ENCODE results near the gene FRMPD2.
"Not testable (repeated sequence)": the region's sequence is repeated elsewhere in the genome, so short reads cannot be mapped to it uniquely, and the experiment has no call there.

GRCh38 chr10:48221031-48221430 lies 53.5 kb downstream of the FRMPD2 start:
- not testable (repeated sequence) for TF ChIP-seq CTCF (IDR thresholded peaks at IDR 0.05; ENCODE audit: borderline replicate concordance, extremely low read depth, low read length, poor library complexity, severe bottlenecking); EZH2 (IDR thresholded peaks at IDR 0.05; ENCODE audit: borderline replicate concordance, low read depth, low read length, severe bottlenecking)

All from DND-41 (cell line).